ENCODE data around the gene KIF1B. TPM values are rescaled to one million over a fixed set of nuclear protein-coding genes. Genes with fewer than 3 reads are reported as not detected.

KIF1B gene
- total and polyA plus RNA-seq, 9 of the 15 experiments (the other 6 are each of a cell fraction or from before 2014, with no cell fraction given): 2.8 to 19.8 (median 11.9) TPM

DNA sequence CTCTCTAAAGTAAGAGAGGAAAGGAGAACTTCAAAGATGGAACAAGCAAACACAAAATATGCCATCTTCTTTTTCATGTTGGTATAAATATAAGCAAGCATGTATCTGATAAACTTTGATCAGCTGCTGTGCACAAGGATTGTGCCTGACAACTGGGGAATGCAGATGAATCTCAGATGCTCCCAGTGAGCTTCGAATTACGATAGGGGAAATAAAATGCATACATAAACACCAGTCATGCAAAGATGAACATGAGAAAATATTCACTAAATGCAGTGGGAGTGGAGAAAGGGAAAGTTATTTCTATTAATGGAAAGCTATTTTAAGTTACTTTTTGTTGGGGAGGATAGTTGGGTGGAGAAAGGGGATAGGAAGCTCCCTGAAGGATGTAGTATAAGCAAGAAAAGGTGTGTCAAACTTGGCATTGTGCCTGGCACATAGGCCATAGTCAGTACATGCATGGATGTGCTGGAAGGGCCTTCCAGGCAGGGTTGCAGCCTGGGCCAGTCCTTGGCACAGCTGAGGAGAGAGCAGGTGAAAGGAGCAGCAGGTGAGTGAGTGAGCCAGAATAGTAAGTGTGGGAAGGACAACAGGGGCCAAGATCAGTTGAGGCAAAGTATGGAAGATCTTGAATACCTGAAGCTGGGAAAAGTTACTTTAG is 130.7 kb downstream of the KIF1B start:
- POLR2A ChIA-PET: interaction anchor here (0.6 to 0.9 kb wide), 2 partner anchors 13 to 17 kb away, joined by 3 read pairs; no protein-coding TSS in a partner anchor
- H3K4me1 ChIP-seq (replicated peaks in 1 of 2; ENCODE audit: control insufficient read depth in 2 of 2, insufficient read depth in 2 of 2, low read length in 2 of 2): peaks cover 0 to 9% of the 10 kb centered on the region in 2 experiments; a peak in 2 of 5 replicates
- BruUV-seq (replicated peaks): no TSS peak
- DNase-seq (ENCODE audit: extremely low read depth in 1 of 4, low spot score in 3 of 4): no peak
- no peaks in the 10 kb centered on the region for H3K9me3 ChIP-seq (replicated peaks; ENCODE audit: control insufficient read depth, insufficient read depth, low read depth, low read length)
- in situ Hi-C loops (cut with MboI) (no loop called here), intact Hi-C loops (cut with micrococcal nuclease) (no loop called here)
- H3K4me2 ChIP-seq (ENCODE audit: insufficient read depth, low read length): no peak overlapping the region
- peaks cover 24% of the 10 kb centered on the region; the same call in 2 of the 3 replicates for H3K36me3 ChIP-seq (ENCODE audit: control insufficient read depth, insufficient read depth, low read length)
- no peak for TF ChIP-seq ZNF165 (CRISPR knock-in tag; IDR thresholded peaks at IDR 0.05; ENCODE audit: borderline replicate concordance)
- TF ChIP-seq MYNN (IDR thresholded peaks at IDR 0.05): no peak
- TF ChIP-seq MYNN (CRISPR knock-in tag; IDR thresholded peaks at IDR 0.05): no peak
- no peak for TF ChIP-seq HNRNPH1 (optimal IDR thresholded peaks at IDR 0.05; ENCODE audit: low read depth, low read length)
- no peak for TF ChIP-seq LARP7 (IDR thresholded peaks at IDR 0.05)
- TF ChIP-seq TGIF2 (CRISPR knock-in tag; IDR thresholded peaks at IDR 0.05): no peak
- no peak for TF ChIP-seq MIER1 (IDR thresholded peaks at IDR 0.05; ENCODE audit: low read depth)
- no peak for TF ChIP-seq ZZZ3 (IDR thresholded peaks at IDR 0.05)
- TF ChIP-seq ZNF507 (tag; conservative IDR thresholded peaks at IDR 0.05): no peak
- no peak for TF ChIP-seq ZNF274 (IDR thresholded peaks at IDR 0.05; ENCODE audit: borderline replicate concordance, low read depth, low read length)
- TF ChIP-seq FOXP1 (CRISPR knock-in tag; IDR thresholded peaks at IDR 0.05): no peak
- no peak for TF ChIP-seq ZNF354B (CRISPR knock-in tag; IDR thresholded peaks at IDR 0.05)
- no peak for TF ChIP-seq POLR2AphosphoS2 (IDR thresholded peaks at IDR 0.05; ENCODE audit: low read length)
- no peak for TF ChIP-seq ATF6 (CRISPR knock-in tag; IDR thresholded peaks at IDR 0.05)
- TF ChIP-seq FOXO4 (CRISPR knock-in tag; IDR thresholded peaks at IDR 0.05): no peak
- no peak for TF ChIP-seq ZSCAN32 (CRISPR knock-in tag; IDR thresholded peaks at IDR 0.05)
- TF ChIP-seq FOXA3 (CRISPR knock-in tag; conservative IDR thresholded peaks at IDR 0.05 in 1 of 2, IDR thresholded peaks at IDR 0.05 in 1 of 2): no peak
- TF ChIP-seq MAFK (IDR thresholded peaks at IDR 0.05; ENCODE audit: low read length): no peak
- TF ChIP-seq ILF3 (IDR thresholded peaks at IDR 0.05; ENCODE audit: borderline replicate concordance): no peak
- TF ChIP-seq CTBP1 (IDR thresholded peaks at IDR 0.05; ENCODE audit: borderline replicate concordance): no peak
- TF ChIP-seq ZNF174 (CRISPR knock-in tag; IDR thresholded peaks at IDR 0.05): no peak
- no peaks in the 10 kb centered on the region for H4K20me1 ChIP-seq (replicated peaks; ENCODE audit: control insufficient read depth, insufficient read depth, low read length)
- H3K4me3 ChIP-seq: no peak overlapping the region
- H3K79me2 ChIP-seq (ENCODE audit: control insufficient read depth, insufficient read depth, low read length): no peaks in the 10 kb centered on the region
- WGBS (ENCODE audit: insufficient coverage, low coverage, missing lambda C conversion rate): 77% methylated on average over 2 of the region's 2 CpGs
- no peak for FAIRE-seq
- no peak overlapping the region for H3K27ac ChIP-seq (ENCODE audit: extremely low read depth, low read depth, low read length)
- H3K9me1 ChIP-seq (ENCODE audit: control insufficient read depth, insufficient read depth, low read length): no peaks in the 10 kb centered on the region
- no peak overlapping the region for H2AFZ ChIP-seq (ENCODE audit: low read depth, low read length)
- CTCF ChIA-PET (ENCODE audit: low intra/inter-chr PET ratio): no interaction called here
- H3K27me3 ChIP-seq (ENCODE audit: control insufficient read depth in 2 of 2, insufficient read depth in 2 of 2, low read length in 2 of 2): no peaks in the 10 kb centered on the region
- ATAC-seq: no peak
- H3K9ac ChIP-seq (ENCODE audit: insufficient read depth in 1 of 2, low read depth in 2 of 2, low read length in 2 of 2): 0 out of 4 replicates have a peak overlapping the region, but pooled peaks of 1 of the 2 experiments have one; percentile 1
